COR-L47 (cell line): Measurements from ENCODE around the gene RAB11FIP4.

Experiments used
- DNase-seq: peaks from one replicate; lab custom pipeline; 2025; lab: John Stamatoyannopoulos, UW

Gene RAB11FIP4

GRCh38 chr17:31408586-31408985 lies 17.1 kb downstream of the RAB11FIP4 start:
- no peak for DNase-seq

- DNase-seq: no peak
These were observed 20.3 kb downstream of the RAB11FIP4 start for GRCh38 chr17:31411707-31412285.

- DNase-seq: no peak
These were observed 21.0 kb downstream of the RAB11FIP4 start for GRCh38 chr17:31412511-31412910.

- no peak for DNase-seq
These were observed 21.8 kb downstream of the RAB11FIP4 start for GRCh38 chr17:31413081-31413799.

- no peak for DNase-seq
These were observed 22.5 kb downstream of the RAB11FIP4 start for GRCh38 chr17:31413874-31414549.

- DNase-seq: no peak
These were observed 23.1 kb downstream of the RAB11FIP4 start for GRCh38 chr17:31414550-31414918.

- no peak for DNase-seq
These were observed 23.6 kb downstream of the RAB11FIP4 start for GRCh38 chr17:31415004-31415454.

- no peak for DNase-seq
These were observed 24.4 kb downstream of the RAB11FIP4 start for GRCh38 chr17:31415640-31416502.

- DNase-seq: no peak
These were observed 25.0 kb downstream of the RAB11FIP4 start for GRCh38 chr17:31416503-31416923.

GRCh38 chr17:31417051-31417792 lies 25.7 kb downstream of the RAB11FIP4 start:
- DNase-seq: no peak

- DNase-seq: no peak
These were observed 27.4 kb downstream of the RAB11FIP4 start for GRCh38 chr17:31418773-31419350.

GRCh38 chr17:31422443-31422842 lies 31.0 kb downstream of the RAB11FIP4 start:
- DNase-seq: no peak

GRCh38 chr17:31424944-31425281 lies 33.4 kb downstream of the RAB11FIP4 start:
- no peak for DNase-seq

GRCh38 chr17:31425282-31426040 lies 34.0 kb downstream of the RAB11FIP4 start:
- no peak for DNase-seq

- no peak for DNase-seq
These were observed 36.2 kb downstream of the RAB11FIP4 start for GRCh38 chr17:31427684-31428083.

GRCh38 chr17:31428111-31428510 lies 36.6 kb downstream of the RAB11FIP4 start:
- DNase-seq: no peak

GRCh38 chr17:31428512-31428911 lies 37.0 kb downstream of the RAB11FIP4 start:
- no peak for DNase-seq

GRCh38 chr17:31431098-31431851 lies 39.8 kb downstream of the RAB11FIP4 start:
- DNase-seq: no peak

- no peak for DNase-seq
These were observed 40.6 kb downstream of the RAB11FIP4 start for GRCh38 chr17:31431852-31432658.
